ENCODE results near the gene AOPEP. TPM values are rescaled to one million over a fixed set of nuclear protein-coding genes. Genes with fewer than 3 reads are reported as not detected.

AOPEP gene
- total and polyA plus RNA-seq, 11 donors = 105 to 310 (median 185) TPM

GRCh38 chr9:94906181-94906580 lies 179.7 kb downstream of the AOPEP start:
- H3K27ac ChIP-seq = no peak overlapping the region
- DNase-seq = no peak
- H3K27me3 ChIP-seq = no peaks in the 10 kb centered on the region
- no peak for ATAC-seq
- no peak overlapping the region for H3K4me3 ChIP-seq
- TF ChIP-seq POLR2A (IDR thresholded peaks at IDR 0.05) (no peak), CTCF (IDR thresholded peaks at IDR 0.05) (no peak)
- no peaks in the 10 kb centered on the region for H3K9me3 ChIP-seq
- WGBS, 4 donors = 96 to 98% (median 97%) methylated on average over 6 of the region's 6 CpGs
- no peaks in the 10 kb centered on the region for H3K36me3 ChIP-seq
- intact Hi-C loops (cut with DNase I) = no loop called here
- peaks cover 0 to 33% (median 22%) of the 10 kb centered on the region in 12 donors for H3K4me1 ChIP-seq

- DNase-seq = no peak
- Histone ChIP-seq H3K4me3 (no peak overlapping the region), H3K27ac (peak overlapping the region in 1 of 12 donors; percentile 76), H3K9me3 (no peaks in the 10 kb centered on the region), H3K36me3 (no peaks in the 10 kb centered on the region), H3K4me1 (peaks cover 0 to 27% (median 19%) of the 10 kb centered on the region in 12 donors), H3K27me3 (no peaks in the 10 kb centered on the region)
- intact Hi-C loops (cut with DNase I) = no loop called here
- WGBS, 4 donors = 77 to 90% (median 85%) methylated on average over 3 of the region's 3 CpGs
- TF ChIP-seq CTCF (IDR thresholded peaks at IDR 0.05) = no peak
- no peak for ATAC-seq
Observed at GRCh38 chr9:94906713-94907112, 180.2 kb downstream of the AOPEP start.

- WGBS, 4 donors = 64 to 70% (median 68%) methylated on average over 8 of the region's 8 CpGs
- DNase-seq (no peak), ATAC-seq (peak in 2 of 4 donors; percentile 2 to 33)
- Histone ChIP-seq H3K4me1 (peaks cover 0 to 27% (median 19%) of the 10 kb centered on the region in 12 donors), H3K4me3 (no peak overlapping the region), H3K36me3 (no peaks in the 10 kb centered on the region), H3K27ac (peak overlapping the region in 9 of 12 donors; percentile 35 to 78 (median 67)), H3K27me3 (no peaks in the 10 kb centered on the region), H3K9me3 (no peaks in the 10 kb centered on the region)
- TF ChIP-seq POLR2A (IDR thresholded peaks at IDR 0.05) = no peak
- TF ChIP-seq CTCF (IDR thresholded peaks at IDR 0.05) = no peak
- intact Hi-C loops (cut with DNase I) = no loop called here
Observed at GRCh38 chr9:94907264-94907936, 180.9 kb downstream of the AOPEP start.

GRCh38 chr9:94908011-94908563 lies 181.6 kb downstream of the AOPEP start:
- Histone ChIP-seq H3K4me3 (no peak overlapping the region), H3K36me3 (no peaks in the 10 kb centered on the region), H3K9me3 (no peaks in the 10 kb centered on the region), H3K27ac (peak overlapping the region in 9 of 12 donors; percentile 35 to 78 (median 67)), H3K27me3 (no peaks in the 10 kb centered on the region), H3K4me1 (peaks cover 0 to 33% (median 19%) of the 10 kb centered on the region in 12 donors)
- TF ChIP-seq POLR2A (IDR thresholded peaks at IDR 0.05) (no peak), CTCF (IDR thresholded peaks at IDR 0.05) (no peak)
- intact Hi-C loops (cut with DNase I) = no loop called here
- WGBS, 4 donors = 41 to 58% (median 51%) methylated on average over 9 of the region's 9 CpGs
- ATAC-seq (peak in 3 of 4 donors; percentile 34 to 53 (median 37)), DNase-seq (no peak)

All from heart left ventricle (tissue), 16 donors.